Cerebellar cortex (tissue), 1 donor: ENCODE measurements around the gene PTPRD.
A peak's percentile ranks its signal among the peaks of the same experiment; 100 is the strongest.
"Not testable (repeated sequence)": the region's sequence is repeated elsewhere in the genome, so short reads cannot be mapped to it uniquely, and the experiment has no call there.

Experiments used
- DNase-seq: peaks from one replicate; pipeline ENCODE4 v3.0.0-alpha.2; 2015; ENCODE audit warnings: low spot score

PTPRD gene

GRCh38 chr9:8724284-8725018 lies 1888.4 kb downstream of the PTPRD start:
- no peak for DNase-seq

- no peak for DNase-seq
Measured at GRCh38 chr9:8723195-8723594, 1889.6 kb downstream of the PTPRD start.

DNA sequence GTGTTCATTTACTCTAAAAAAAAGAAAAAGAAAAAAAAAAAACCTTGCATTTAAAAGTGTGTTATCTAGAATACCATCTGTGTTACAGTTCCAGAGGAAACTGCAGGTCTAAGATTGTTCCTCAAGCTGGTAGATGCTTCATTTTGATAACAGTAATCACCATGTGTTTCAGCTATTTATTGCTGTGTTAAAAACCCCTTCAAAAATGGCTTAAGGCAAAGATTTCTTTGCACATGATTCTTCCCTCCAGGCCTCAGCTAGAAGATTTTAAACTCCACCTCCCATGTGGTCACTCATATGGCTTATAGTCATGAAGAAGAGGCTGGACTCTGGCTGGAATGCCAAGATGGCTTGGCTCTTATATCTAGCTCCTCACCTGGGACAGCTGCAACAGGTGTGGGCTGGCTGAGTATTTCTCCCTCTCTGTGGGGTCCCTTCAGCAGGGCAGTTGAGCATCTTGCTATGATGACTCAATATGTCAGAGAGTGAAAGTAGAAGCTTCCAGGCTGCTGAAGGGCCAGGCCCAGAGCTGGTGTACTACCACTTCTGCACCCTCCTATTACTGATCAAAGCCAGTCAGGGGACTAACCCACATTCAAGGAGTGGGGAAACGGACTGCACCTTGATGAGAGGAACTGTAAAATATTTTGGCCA lies 1892.8 kb downstream of the PTPRD start:
- DNase-seq, result no peak

GRCh38 chr9:8718121-8718725 lies 1894.6 kb downstream of the PTPRD start:
- no peak for DNase-seq

DNA sequence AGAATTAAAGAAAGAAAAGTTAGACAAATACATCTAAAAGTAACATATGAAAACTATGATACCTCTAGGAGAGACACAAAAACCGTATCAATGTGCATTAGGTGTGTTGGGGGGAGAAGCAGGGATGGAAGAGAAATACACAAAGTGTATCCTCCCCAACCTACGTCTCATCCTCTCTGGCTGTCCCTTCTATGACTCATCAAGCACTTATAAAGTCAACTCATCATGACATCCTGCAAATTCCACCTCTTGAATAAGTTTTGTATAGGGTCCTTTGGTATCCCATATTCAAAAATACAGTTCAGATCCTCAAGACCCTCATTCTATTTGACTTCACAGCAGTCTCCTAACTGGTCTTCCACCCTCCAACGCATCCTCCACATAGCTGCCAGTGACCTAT lies 1895.7 kb downstream of the PTPRD start:
- DNase-seq, result no peak

DNA sequence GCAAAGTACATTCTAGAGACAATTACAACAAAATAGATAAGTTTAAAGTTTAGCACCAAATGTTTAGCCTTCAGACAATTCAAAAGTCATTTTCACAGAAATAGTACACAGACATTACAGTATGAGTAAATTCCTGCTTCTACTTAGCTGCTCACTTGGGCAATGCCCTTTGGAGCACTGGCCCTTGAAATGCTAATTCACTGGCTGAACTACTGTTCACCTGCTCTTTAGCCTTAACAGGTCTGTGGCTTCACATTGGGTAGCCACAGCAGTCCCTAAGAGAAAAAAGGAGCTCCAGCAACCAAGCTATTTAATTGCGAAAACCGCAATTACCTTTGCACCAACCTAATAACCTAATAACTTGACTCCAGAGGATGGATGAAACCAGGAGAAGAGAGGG lies 1897.0 kb downstream of the PTPRD start:
- no peak for DNase-seq

GRCh38 chr9:8713811-8714165 lies 1899.0 kb downstream of the PTPRD start:
- no peak for DNase-seq

DNA sequence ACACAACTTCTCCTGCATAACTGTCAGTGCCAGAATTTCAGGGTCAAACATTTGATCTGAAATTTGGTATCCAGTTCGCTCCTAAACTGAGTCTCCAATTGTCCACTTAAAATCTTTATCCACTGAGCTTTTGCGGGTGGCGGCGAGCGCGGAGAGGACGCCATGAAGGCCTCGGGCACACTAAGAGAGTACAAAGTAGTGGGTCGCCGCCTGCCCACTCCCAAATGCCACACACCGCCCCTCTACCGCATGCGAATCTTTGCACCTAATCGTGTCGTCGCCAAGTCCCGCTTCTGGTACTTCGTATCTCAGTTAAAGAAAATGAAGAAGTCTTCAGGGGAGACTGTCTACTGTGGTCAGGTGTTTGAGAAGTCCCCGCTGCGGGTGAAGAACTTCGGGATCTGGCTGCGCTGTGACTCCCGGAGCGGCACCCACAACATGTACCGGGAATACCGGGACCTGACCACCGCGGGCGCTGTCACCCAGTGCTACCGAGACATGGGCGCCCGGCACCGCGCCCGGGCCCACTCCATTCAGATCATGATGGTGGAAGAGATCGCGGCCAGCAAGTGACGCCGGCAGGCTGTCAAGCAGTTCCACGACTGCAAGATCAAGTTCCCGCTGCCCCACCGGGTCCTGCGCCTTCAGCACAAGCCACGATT lies 1899.5 kb downstream of the PTPRD start:
- DNase-seq, result no peak

- DNase-seq, result no peak
Measured at GRCh38 chr9:8709731-8710130, 1903.1 kb downstream of the PTPRD start.

GRCh38 chr9:8708728-8709127 lies 1904.1 kb downstream of the PTPRD start:
- DNase-seq, result no peak

DNA sequence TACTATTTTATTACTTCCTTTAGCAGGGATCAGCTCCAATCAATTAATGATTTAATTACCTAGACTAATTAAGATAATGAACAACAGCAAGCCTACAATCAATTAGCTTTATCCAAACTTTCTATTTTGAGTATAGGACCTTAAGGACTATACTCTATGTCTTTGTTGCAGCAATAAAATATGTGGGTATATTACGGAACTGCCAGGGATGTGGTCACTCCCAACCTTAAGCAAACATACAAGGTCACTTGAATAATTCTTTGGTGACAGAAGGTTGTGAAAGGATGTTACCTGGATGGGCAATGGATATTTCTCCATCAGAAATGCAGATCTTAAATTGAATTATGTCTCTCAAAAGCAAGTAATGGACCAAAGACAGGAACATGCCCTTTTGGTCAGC lies 1905.8 kb downstream of the PTPRD start:
- DNase-seq, result no peak

GRCh38 chr9:8706531-8706930 lies 1906.3 kb downstream of the PTPRD start:
- DNase-seq, result peak; percentile 67

- no peak for DNase-seq
Measured at GRCh38 chr9:8705861-8706260, 1906.9 kb downstream of the PTPRD start.

- no peak for DNase-seq
Measured at GRCh38 chr9:8703904-8704303, 1908.9 kb downstream of the PTPRD start.

- DNase-seq, result no peak
Measured at GRCh38 chr9:8701904-8702303, 1910.9 kb downstream of the PTPRD start.

GRCh38 chr9:8697565-8697964 lies 1915.2 kb downstream of the PTPRD start:
- not testable (repeated sequence) for DNase-seq

GRCh38 chr9:8696516-8696915 lies 1916.3 kb downstream of the PTPRD start:
- DNase-seq, result no peak

GRCh38 chr9:8694983-8695588 lies 1917.7 kb downstream of the PTPRD start:
- no peak for DNase-seq

DNA sequence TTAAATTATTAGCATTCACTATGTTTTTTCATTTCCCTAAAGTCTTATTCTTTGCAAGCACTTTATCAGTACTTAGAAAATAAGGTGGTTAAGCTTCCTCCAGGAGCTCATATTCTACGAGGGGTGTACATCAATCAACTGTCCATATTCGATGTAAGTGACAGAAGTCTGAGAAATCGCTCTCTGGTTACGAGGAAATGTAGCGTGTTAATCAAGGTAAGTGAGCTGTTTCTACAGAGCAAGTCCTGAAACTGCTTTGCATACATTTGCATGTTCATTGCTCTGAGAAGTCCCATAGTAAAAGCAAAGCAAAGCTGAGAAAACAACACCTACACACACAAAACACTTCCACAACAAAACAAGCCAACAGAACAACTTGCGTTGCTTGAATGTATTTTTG lies 1919.3 kb downstream of the PTPRD start:
- no peak for DNase-seq

DNA sequence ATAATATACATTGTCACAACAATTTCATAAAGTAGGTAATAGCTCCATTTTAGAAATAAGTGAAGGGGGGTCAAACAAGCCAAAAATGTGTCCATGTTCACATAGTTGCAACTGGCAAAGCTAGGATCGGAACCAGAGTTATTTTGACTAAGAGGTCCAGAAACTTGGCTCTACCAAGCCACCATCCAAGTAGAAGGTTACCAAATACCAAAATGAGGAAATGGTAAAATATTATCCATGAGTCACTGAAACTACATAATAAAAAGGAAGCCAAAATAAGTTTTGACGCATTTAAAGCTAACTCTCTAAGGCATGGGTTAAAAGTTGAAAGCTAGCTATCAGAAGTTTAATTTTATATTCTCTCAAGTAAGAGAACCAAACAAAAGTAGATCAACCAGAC lies 1926.3 kb downstream of the PTPRD start:
- no peak for DNase-seq

GRCh38 chr9:8685825-8686224 lies 1927.0 kb downstream of the PTPRD start:
- DNase-seq, result no peak

DNA sequence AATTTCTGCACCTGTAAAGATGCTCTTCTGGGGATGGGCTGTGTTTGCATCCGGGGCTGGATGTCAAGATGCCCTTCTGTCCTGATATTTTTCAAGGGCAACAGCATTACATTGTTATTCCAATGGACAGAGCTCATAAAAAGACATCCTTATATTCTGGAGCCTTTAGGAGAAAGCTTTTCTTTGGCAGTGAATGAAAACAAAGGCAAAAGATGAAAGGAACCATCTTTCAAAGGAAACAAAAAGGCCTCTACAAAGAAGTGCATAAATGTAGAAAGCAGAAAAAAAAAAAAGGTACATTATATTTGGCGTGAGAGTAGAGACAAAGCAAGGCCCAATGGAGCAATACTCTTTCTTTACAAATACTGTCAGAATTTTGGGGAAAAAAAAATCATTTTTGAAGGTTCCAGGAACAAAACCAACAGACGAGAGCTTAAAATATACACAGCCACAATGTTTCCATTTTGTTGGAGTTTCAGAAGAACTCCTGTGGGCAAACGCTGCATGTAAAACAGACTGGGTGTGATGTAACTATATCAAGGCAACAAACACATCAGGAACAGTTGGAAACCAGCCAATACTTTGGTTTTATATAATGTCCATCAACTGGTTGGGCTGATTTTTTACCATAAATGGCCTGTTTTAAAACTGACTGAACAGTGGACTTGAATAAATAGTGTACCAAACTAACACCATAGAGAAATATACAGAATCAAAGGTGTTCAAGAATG lies 1927.7 kb downstream of the PTPRD start:
- no peak for DNase-seq
